ENCODE results near the gene KRTAP10-4.
"Not testable (repeated sequence)": the region's sequence is repeated elsewhere in the genome, so short reads cannot be mapped to it uniquely, and the experiment has no call there.

KRTAP10-4 gene

GRCh38 chr21:44580231-44580821, 6.8 kb downstream of the KRTAP10-4 start, which contains the start of gene KRTAP10-5:
Gene KRTAP10-5, minus strand, starts transcription at chr21:44580604. Its CDS starts 26 bp downstream, at chr21:44580578.
- not testable (repeated sequence) for DNase-seq

- no peak for DNase-seq
Observed at GRCh38 chr21:44581158-44581557, 7.6 kb downstream of the KRTAP10-4 start.

GRCh38 chr21:44582055-44582454, 8.5 kb downstream of the KRTAP10-4 start:
- no peak for DNase-seq

GRCh38 chr21:44583089-44583799, 9.7 kb downstream of the KRTAP10-4 start:
- DNase-seq: no peak

- DNase-seq: no peak
Observed at GRCh38 chr21:44583800-44584147, 10.2 kb downstream of the KRTAP10-4 start.

GRCh38 chr21:44585892-44586291, 12.4 kb downstream of the KRTAP10-4 start:
- DNase-seq: no peak

- DNase-seq: no peak
Observed at GRCh38 chr21:44589094-44589493, 15.6 kb downstream of the KRTAP10-4 start.

- no peak for DNase-seq
Observed at GRCh38 chr21:44589586-44590305, 16.2 kb downstream of the KRTAP10-4 start.

GRCh38 chr21:44590311-44590721, 16.8 kb downstream of the KRTAP10-4 start:
- no peak for DNase-seq

GRCh38 chr21:44590897-44591800, 17.6 kb downstream of the KRTAP10-4 start:
- DNase-seq: not testable (repeated sequence)

GRCh38 chr21:44591801-44592130, 18.2 kb downstream of the KRTAP10-4 start:
- not testable (repeated sequence) for DNase-seq

GRCh38 chr21:44592446-44593311, 19.1 kb downstream of the KRTAP10-4 start, which contains the start of gene KRTAP10-6:
Gene KRTAP10-6, minus strand, starts transcription at chr21:44592505. Its CDS starts 21 bp downstream, at chr21:44592484.
- DNase-seq: no peak

- DNase-seq: no peak
Observed at GRCh38 chr21:44593598-44594405, 20.3 kb downstream of the KRTAP10-4 start.

GRCh38 chr21:44594406-44594916, 20.9 kb downstream of the KRTAP10-4 start:
- DNase-seq: no peak

- no peak for DNase-seq
Observed at GRCh38 chr21:44595524-44595923, 22.0 kb downstream of the KRTAP10-4 start.

- DNase-seq: no peak
Observed at GRCh38 chr21:44596068-44596725, 22.7 kb downstream of the KRTAP10-4 start.

GRCh38 chr21:44598061-44598460, 24.5 kb downstream of the KRTAP10-4 start:
- no peak for DNase-seq

GRCh38 chr21:44599264-44600029, 25.9 kb downstream of the KRTAP10-4 start:
- DNase-seq: no peak

Measured in fibroblast of skin of right quadriceps (primary cell).